AG04449 (cell line): ENCODE data around the gene BATF3.

Experiments
- CTCF ChIA-PET: fragments of 350-600 bp; formaldehyde crosslinking; extraction: SDS; loops from one replicate; lab custom pipeline; 2021; ENCODE audit warnings: antibody characterized with exemption; lab: Yijun Ruan, JAX
- POLR2A ChIA-PET: fragments of 400-600, 350-600 bp; formaldehyde crosslinking; extraction: SDS; loops from one replicate; lab custom pipeline; 2020; ENCODE audit warnings: antibody characterized with exemption, inconsistent platforms; lab: Yijun Ruan, JAX
- DNase-seq: peaks from one replicate; pipeline ENCODE4 v3.0.0-alpha.2; 2010; ENCODE audit warnings: low read depth, low spot score
- H3K4me3 ChIP-seq: 2 replicates; pipeline ENCODE4 v1.5.1; 2011; ENCODE audit warnings: low read depth, mild to moderate bottlenecking, control low read depth, low read length
- CTCF ChIP-seq: IDR thresholded peaks from one replicate; pipeline ENCODE4 v1.5.1; 2011; ENCODE audit warnings: mild to moderate bottlenecking, moderate library complexity, low read length, control low read depth, inconsistent platforms; ENCODE audit not compliant: insufficient read depth; ENCODE audit errors: missing control alignments

Gene BATF3

DNA sequence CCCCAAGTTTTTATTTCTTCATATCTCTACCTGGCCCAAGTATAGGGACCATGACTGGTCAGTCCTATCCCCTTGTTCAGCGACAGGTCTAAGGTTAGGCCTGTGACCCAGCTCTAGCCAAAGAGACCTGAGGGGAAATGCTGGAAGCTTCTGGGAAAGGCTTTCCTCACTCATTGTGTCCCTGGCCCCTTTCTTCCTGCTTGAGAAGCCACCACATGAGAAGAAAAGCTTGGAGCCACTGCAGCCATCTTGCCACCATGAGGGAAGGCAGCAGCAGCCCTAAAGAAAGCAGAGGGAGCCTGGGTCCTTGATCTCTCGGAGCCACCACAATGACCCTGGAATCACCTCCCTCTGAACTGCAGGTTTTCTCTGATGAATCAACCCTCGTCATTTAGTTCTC is 47.7 kb downstream of the BATF3 start:
- H3K4me3 ChIP-seq, result no peak overlapping the region
- DNase-seq, result no peak
- ChIA-PET POLR2A (no interaction called here), CTCF (interaction anchor here (0.9 to 7.5 kb wide), 5 partner anchors 11 to 196 kb away, joined by 3 to 78 read pairs (median 6); no protein-coding TSS in a partner anchor)
- no peak for TF ChIP-seq CTCF

DNA sequence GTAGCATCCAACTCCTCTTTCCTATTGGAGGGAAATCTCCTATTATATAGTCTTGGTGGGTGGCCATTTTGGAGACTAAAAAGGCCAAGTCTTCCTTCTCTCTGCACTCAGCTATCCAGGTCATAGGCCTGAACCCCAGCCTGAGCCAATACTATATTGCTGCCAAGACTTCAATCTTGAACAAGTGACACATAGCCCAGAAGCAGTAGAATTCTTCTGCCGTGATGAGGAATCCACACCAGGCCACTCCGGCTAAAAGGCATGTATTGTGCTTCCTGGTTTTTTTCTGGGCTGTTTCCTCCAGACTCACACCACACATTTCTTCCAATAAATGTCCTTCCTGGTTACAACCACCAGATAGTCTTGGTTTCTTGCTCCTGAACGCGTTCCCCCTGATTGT is 48.1 kb downstream of the BATF3 start:
- TF ChIP-seq CTCF, result no peak
- DNase-seq, result no peak
- ChIA-PET CTCF (interaction anchor here (1.1 to 7.5 kb wide), 3 partner anchors 15 to 194 kb away, joined by 3 to 78 read pairs (median 6); no protein-coding TSS in a partner anchor), POLR2A (no interaction called here)
- no peak overlapping the region for H3K4me3 ChIP-seq

DNA sequence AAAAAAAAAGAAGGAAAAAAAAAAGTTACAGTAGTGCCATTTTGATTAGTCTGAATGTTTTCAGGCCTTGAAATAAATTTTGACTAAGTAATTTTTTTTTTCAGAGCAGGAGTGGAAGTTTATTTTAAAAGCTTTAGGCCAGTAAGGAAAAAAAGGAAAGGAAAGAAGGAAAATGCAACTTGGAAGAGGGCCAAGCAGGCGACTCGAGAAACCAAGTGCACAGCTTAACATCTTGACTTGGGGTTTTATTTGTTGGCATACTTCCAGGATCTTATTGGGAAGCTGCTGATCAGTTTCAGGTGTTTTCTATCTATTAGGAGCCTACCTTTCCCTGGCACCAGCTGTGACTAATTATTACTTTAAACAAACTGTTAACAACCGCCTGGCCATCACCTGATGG is 49.4 kb downstream of the BATF3 start:
- ChIA-PET CTCF (interaction anchor here (0.9 to 7.5 kb wide), 4 partner anchors 16 to 193 kb away, joined by 3 to 78 read pairs (median 4); no protein-coding TSS in a partner anchor), POLR2A (no interaction called here)
- DNase-seq, result no peak
- TF ChIP-seq CTCF, result no peak
- no peak overlapping the region for H3K4me3 ChIP-seq

GRCh38 chr1:212649020-212649419 is 50.6 kb downstream of the BATF3 start:
- ChIA-PET CTCF (interaction anchor here (7.5 kb wide), 1 partner anchor 17 kb away, joined by 78 read pairs; no protein-coding TSS in a partner anchor), POLR2A (no interaction called here)
- DNase-seq, result no peak
- no peak for TF ChIP-seq CTCF
- no peak overlapping the region for H3K4me3 ChIP-seq

GRCh38 chr1:212648431-212648830 is 51.2 kb downstream of the BATF3 start:
- ChIA-PET CTCF (interaction anchor here (7.5 kb wide), 1 partner anchor 18 kb away, joined by 78 read pairs; no protein-coding TSS in a partner anchor), POLR2A (no interaction called here)
- no peak for DNase-seq
- no peak for TF ChIP-seq CTCF
- no peak overlapping the region for H3K4me3 ChIP-seq

DNA sequence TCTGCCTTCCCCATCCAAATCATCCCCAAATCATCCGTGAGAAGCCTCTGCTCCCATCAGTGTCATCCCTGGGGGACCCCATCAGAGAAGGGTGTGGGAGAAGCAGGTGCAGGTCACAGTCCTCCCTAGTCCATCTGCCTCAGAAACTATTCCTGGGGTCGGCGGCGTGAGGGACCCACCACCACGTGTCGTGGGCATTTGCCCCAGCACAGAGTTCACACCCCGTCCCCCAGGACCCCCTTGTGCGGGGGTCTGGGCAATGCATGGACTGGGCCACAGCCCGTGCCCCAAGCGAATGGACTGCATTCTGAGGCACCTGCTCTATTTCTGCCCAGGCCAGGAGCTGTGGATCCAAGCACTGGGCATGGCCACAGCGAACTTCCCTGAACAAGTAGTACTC is 52.6 kb downstream of the BATF3 start:
- no peak for TF ChIP-seq CTCF

More for the DNA sequence above, 52.6 kb downstream of the BATF3 start:
- ChIA-PET CTCF (interaction anchor here (0.7 to 7.5 kb wide), 2 partner anchors 19 to 192 kb away, joined by 3 to 78 read pairs; no protein-coding TSS in a partner anchor), POLR2A (no interaction called here)
- H3K4me3 ChIP-seq, result no peak overlapping the region
- no peak for DNase-seq
